GM13976 (cell line): ENCODE data around the gene FLT3.

Experiments
- DNase-seq: peaks from one replicate; pipeline ENCODE4 v3.0.0; 2012; ENCODE audit warnings: low spot score
- CTCF ChIP-seq: IDR thresholded peaks from 2 replicates; pipeline ENCODE4 v1.5.1; 2012; ENCODE audit warnings: borderline replicate concordance, mild to moderate bottlenecking; ENCODE audit not compliant: insufficient read depth; ENCODE audit errors: extremely low read depth, missing control alignments, control extremely low read depth
- in situ Hi-C: fragments of 300-500 bp; cut with MboI; formaldehyde crosslinking; loops from one replicate; pipeline ENCODE4 v1.12.0; 2022; ENCODE audit warnings: low sequenced_read_pairs, mixed read lengths, inconsistent platforms; ENCODE audit not compliant: unreplicated experiment

Gene FLT3

GRCh38 chr13:27955014-27955591, 145.3 kb downstream of the FLT3 start:
- no peak for TF ChIP-seq CTCF
- in situ Hi-C loops, result loop anchor here (25.0 kb wide), 1 partner anchor 993 kb away; no protein-coding TSS in a partner anchor
- no peak for DNase-seq

- DNase-seq, result peak; percentile 41
- in situ Hi-C loops, result loop anchor here (25.0 kb wide), 1 partner anchor 992 kb away; no protein-coding TSS in a partner anchor
- TF ChIP-seq CTCF, result peak; percentile 9
Observed at GRCh38 chr13:27954406-27954851, 145.9 kb downstream of the FLT3 start.

DNA sequence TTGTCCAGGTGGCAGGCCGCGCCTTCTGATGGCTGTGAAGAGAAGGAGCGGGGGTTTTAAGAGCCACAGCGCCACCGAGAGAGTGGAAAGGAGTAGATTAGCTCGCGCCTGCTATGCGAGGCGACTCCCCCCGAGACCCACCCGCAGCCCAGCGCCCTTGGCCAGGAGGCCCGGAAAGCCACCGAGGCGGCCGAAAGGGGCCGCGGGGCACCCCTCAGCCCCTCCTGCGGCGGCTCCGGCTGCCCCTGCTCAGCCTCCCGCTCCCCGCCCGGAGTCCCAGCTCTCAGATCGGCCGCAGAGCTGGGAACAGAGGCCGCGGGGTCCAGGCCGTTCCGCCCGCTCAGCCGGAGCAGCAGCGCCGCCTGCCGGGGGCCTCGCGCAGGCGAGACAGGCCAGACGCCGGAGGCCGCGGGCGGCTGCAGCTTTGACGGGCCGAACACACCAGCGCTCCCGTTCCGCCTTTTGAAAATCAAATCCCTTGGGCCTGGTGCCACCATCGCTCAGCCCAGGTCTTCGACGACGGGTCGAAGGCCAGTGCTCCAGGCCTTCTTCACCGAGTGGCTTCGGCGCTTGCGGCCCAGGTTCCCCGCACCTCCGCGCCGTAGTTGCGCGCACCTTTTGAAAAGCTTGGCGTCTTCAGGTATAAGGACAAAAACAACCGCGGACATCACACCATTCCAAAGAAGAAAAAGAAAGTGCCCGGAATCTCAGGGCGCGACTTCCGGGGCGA, 146.5 kb downstream of the FLT3 start:
- DNase-seq, result peak; percentile 92
- TF ChIP-seq CTCF, result peak; percentile 97
- in situ Hi-C loops, result loop anchor here (25.0 kb wide), 1 partner anchor 992 kb away; no protein-coding TSS in a partner anchor
